Suppressor macrophage treated with lipopolysaccharide for 1 hour (primary cell): Measurements from ENCODE around the gene CNDP1.

Experiments
- DNase-seq, 3 donors: peaks; one replicate each; pipeline ENCODE4 v3.0.0-alpha.2; 2020 to 2022

The CNDP1 gene

GRCh38 chr18:74595431-74595830 is 61.1 kb downstream of the CNDP1 start:
- peak; percentile 35 to 85 (median 76) for DNase-seq

- DNase-seq = peak; percentile 72 to 87 (median 79)
Observed at GRCh38 chr18:74597034-74597661, 62.8 kb downstream of the CNDP1 start.

- DNase-seq = peak; percentile 89 to 91 (median 91)
Observed at GRCh38 chr18:74597662-74598349, 63.5 kb downstream of the CNDP1 start, which contains the start of gene ZNF407. Gene ZNF407, plus strand, starts transcription at chr18:74597870. Its CDS starts 33,150 bp downstream, at chr18:74631020.

GRCh38 chr18:74598350-74599001 is 64.2 kb downstream of the CNDP1 start:
- DNase-seq = peak; percentile 56 to 73 (median 59)

GRCh38 chr18:74604361-74604760 is 70.1 kb downstream of the CNDP1 start:
- DNase-seq = no peak

GRCh38 chr18:74604774-74605173 is 70.5 kb downstream of the CNDP1 start:
- DNase-seq = no peak

GRCh38 chr18:74608681-74609080 is 74.4 kb downstream of the CNDP1 start:
- DNase-seq = no peak

- peak in 2 of 3 donors; percentile 40 to 52 for DNase-seq
Observed at GRCh38 chr18:74609535-74609934, 75.2 kb downstream of the CNDP1 start.

- DNase-seq = no peak
Observed at GRCh38 chr18:74610051-74610615, 75.8 kb downstream of the CNDP1 start.

- DNase-seq = no peak
Observed at GRCh38 chr18:74610860-74611259, 76.6 kb downstream of the CNDP1 start.

- DNase-seq = no peak
Observed at GRCh38 chr18:74611765-74612164, 77.5 kb downstream of the CNDP1 start.

- no peak for DNase-seq
Observed at GRCh38 chr18:74613381-74613780, 79.1 kb downstream of the CNDP1 start.

- DNase-seq = no peak
Observed at GRCh38 chr18:74616494-74616893, 82.2 kb downstream of the CNDP1 start.

- DNase-seq = no peak
Observed at GRCh38 chr18:74617486-74617885, 83.2 kb downstream of the CNDP1 start.

GRCh38 chr18:74622072-74622471 is 87.8 kb downstream of the CNDP1 start:
- no peak for DNase-seq

- DNase-seq = peak in 2 of 3 donors; percentile 13 to 22
Observed at GRCh38 chr18:74623047-74623816, 88.9 kb downstream of the CNDP1 start.

GRCh38 chr18:74624466-74624865 is 90.2 kb downstream of the CNDP1 start:
- DNase-seq = no peak

GRCh38 chr18:74625157-74625556 is 90.9 kb downstream of the CNDP1 start:
- DNase-seq = peak in 2 of 3 donors; percentile 9 to 14

GRCh38 chr18:74626049-74626874 is 92.0 kb downstream of the CNDP1 start:
- DNase-seq = no peak

GRCh38 chr18:74630804-74631203 is 96.5 kb downstream of the CNDP1 start:
- DNase-seq = no peak

- DNase-seq = no peak
Observed at GRCh38 chr18:74631212-74631611, 96.9 kb downstream of the CNDP1 start.
